Activated T-cell treated with anti-CD3 and anti-CD28 coated beads for 1 hour (primary cell): Measurements from ENCODE around the gene NYAP2.

Source experiments
- DNase-seq: peaks from one replicate; pipeline ENCODE4 v3.0.0-alpha.2; 2020; ENCODE audit warnings: low read depth

Gene NYAP2

GRCh38 chr2:225399504-225399903 is at the start of gene NYAP2:
Gene NYAP2 (plus strand): TSS chr2:225399710. CDS start chr2:225408881, 9,171 bp downstream.
- DNase-seq: no peak

- DNase-seq: no peak
Observed at GRCh38 chr2:225353579-225354085, 45.9 kb upstream of the NYAP2 start.

- DNase-seq: no peak
Observed at GRCh38 chr2:225354281-225354774, 45.2 kb upstream of the NYAP2 start.

- DNase-seq: no peak
Observed at GRCh38 chr2:225355788-225356187, 43.7 kb upstream of the NYAP2 start.

GRCh38 chr2:225366731-225367130 is 32.8 kb upstream of the NYAP2 start:
- DNase-seq: no peak

- DNase-seq: no peak
Observed at GRCh38 chr2:225367482-225367881, 32.0 kb upstream of the NYAP2 start.

- no peak for DNase-seq
Observed at GRCh38 chr2:225378984-225379383, 20.5 kb upstream of the NYAP2 start.

- no peak for DNase-seq
Observed at GRCh38 chr2:225379856-225380255, 19.7 kb upstream of the NYAP2 start.

- no peak for DNase-seq
Observed at GRCh38 chr2:225381609-225382008, 17.9 kb upstream of the NYAP2 start.

- DNase-seq: no peak
Observed at GRCh38 chr2:225398372-225398771, 1.1 kb upstream of the NYAP2 start.

- no peak for DNase-seq
Observed at GRCh38 chr2:225400060-225400511, 576 bp downstream of the NYAP2 start.

GRCh38 chr2:225400546-225401400 is 1.3 kb downstream of the NYAP2 start:
- no peak for DNase-seq

- DNase-seq: no peak
Observed at GRCh38 chr2:225402210-225402776, 2.8 kb downstream of the NYAP2 start.

- no peak for DNase-seq
Observed at GRCh38 chr2:225411452-225411851, 11.9 kb downstream of the NYAP2 start.

- no peak for DNase-seq
Observed at GRCh38 chr2:225413786-225414185, 14.3 kb downstream of the NYAP2 start.

GRCh38 chr2:225414902-225415301 is 15.4 kb downstream of the NYAP2 start:
- DNase-seq: no peak

GRCh38 chr2:225415341-225415740 is 15.8 kb downstream of the NYAP2 start:
- no peak for DNase-seq

GRCh38 chr2:225415792-225416191 is 16.3 kb downstream of the NYAP2 start:
- DNase-seq: no peak

- DNase-seq: no peak
Observed at GRCh38 chr2:225416616-225417367, 17.3 kb downstream of the NYAP2 start.

- no peak for DNase-seq
Observed at GRCh38 chr2:225419033-225419432, 19.5 kb downstream of the NYAP2 start.

- DNase-seq: no peak
Observed at GRCh38 chr2:225422145-225422544, 22.6 kb downstream of the NYAP2 start.

- no peak for DNase-seq
Observed at GRCh38 chr2:225425284-225425683, 25.8 kb downstream of the NYAP2 start.
